CD8-positive, alpha-beta memory T cell (primary cell): Measurements from ENCODE around the gene EPB41L4A. TPM values are rescaled to one million over a fixed set of nuclear protein-coding genes. Genes with fewer than 3 reads are reported as not detected.

Experiments
- CTCF ChIA-PET: fragments of 350-600 bp; sonication (Branson Sonifier 250); formaldehyde crosslinking; loops from one replicate; lab custom pipeline; 2021; ENCODE audit warnings: antibody characterized with exemption; lab: Charles Lee
- POLR2A ChIA-PET: fragments of 350-600 bp; sonication (Branson Sonifier 250); formaldehyde crosslinking; loops from one replicate; lab custom pipeline; 2021; ENCODE audit warnings: antibody characterized with exemption; lab: Charles Lee
- DNase-seq, 5 donors: peaks; one replicate each; pipeline versions ENCODE4 v3.0.0 to v3.0.0-alpha.2; 2020 to 2022; ENCODE audit warnings: mixed read lengths in 1 of 5
- H3K27ac ChIP-seq: one replicate; pipeline ENCODE4 v1.7.0; 2013; ENCODE audit warnings: low read depth, mild to moderate bottlenecking, low read length, moderate library complexity
- H3K27me3 ChIP-seq: 2 replicates; pipeline ENCODE4 v1.7.0; 2013; ENCODE audit warnings: low read length, mild to moderate bottlenecking; ENCODE audit not compliant: insufficient read depth, poor library complexity, severe bottlenecking
- H3K36me3 ChIP-seq: 2 replicates; pipeline ENCODE4 v1.7.0; 2013; ENCODE audit warnings: mild to moderate bottlenecking, low read length, moderate library complexity; ENCODE audit not compliant: insufficient read depth
- H3K4me1 ChIP-seq: 2 replicates; pipeline ENCODE4 v1.7.0; 2013; ENCODE audit warnings: mild to moderate bottlenecking, low read length, moderate library complexity; ENCODE audit not compliant: insufficient read depth
- H3K4me3 ChIP-seq: 2 replicates; pipeline ENCODE4 v1.7.0; 2013; ENCODE audit warnings: mild to moderate bottlenecking, low read length
- H3K9me3 ChIP-seq: 2 replicates; pipeline ENCODE4 v1.7.0; 2013; ENCODE audit warnings: mild to moderate bottlenecking, low read length
- H3K27ac Mint-ChIP-seq, 8 donors: one replicate each; pipeline ENCODE4 v1.8.0; 2020 to 2021; ENCODE audit warnings: mixed read lengths in 8 of 8, mild to moderate bottlenecking in 6 of 8, inconsistent platforms in 3 of 8, moderate library complexity in 3 of 8
- H3K27me3 Mint-ChIP-seq, 2 donors: one replicate each; pipeline ENCODE4 v1.8.0; 2020 to 2021; ENCODE audit warnings: mixed read lengths in 2 of 2, mild to moderate bottlenecking in 1 of 2, moderate library complexity in 1 of 2
- H3K36me3 Mint-ChIP-seq, 3 donors: one replicate each; pipeline ENCODE4 v1.8.0; 2020 to 2021; ENCODE audit warnings: mixed read lengths in 3 of 3, inconsistent platforms in 1 of 3, mild to moderate bottlenecking in 1 of 3
- H3K4me1 Mint-ChIP-seq, 3 donors: one replicate each; pipeline ENCODE4 v1.8.0; 2020 to 2021; ENCODE audit warnings: mixed read lengths in 3 of 3, inconsistent platforms in 1 of 3, mild to moderate bottlenecking in 1 of 3
- H3K4me3 Mint-ChIP-seq, 7 donors: one replicate each; pipeline ENCODE4 v1.8.0; 2020 to 2021; ENCODE audit warnings: mixed read lengths in 7 of 7, mild to moderate bottlenecking in 6 of 7, moderate library complexity in 4 of 7, inconsistent platforms in 2 of 7
- H3K9me3 Mint-ChIP-seq, 5 donors: one replicate each; pipeline ENCODE4 v1.8.0; 2020 to 2022; ENCODE audit warnings: mixed read lengths in 5 of 5, mild to moderate bottlenecking in 3 of 5, moderate library complexity in 2 of 5, inconsistent platforms in 1 of 5
- polyA plus RNA-seq: library from polyadenylated mRNA; unstranded; fragments of 300-500 nt; fragmentation: Illumina TruSeq; gene quantifications from one replicate; pipeline ENCODE4 v1.2.3, GENCODE V29; 2021
- total RNA-seq, 2 experiments: library from RNA; stranded (reverse); gene quantifications; one replicate each; pipeline ENCODE4 v1.2.3, GENCODE V29; 2021

Gene EPB41L4A
- total and polyA plus RNA-seq, 3 experiments from 2014 or later: 0.04 to 0.45 (median 0.31) TPM

DNA sequence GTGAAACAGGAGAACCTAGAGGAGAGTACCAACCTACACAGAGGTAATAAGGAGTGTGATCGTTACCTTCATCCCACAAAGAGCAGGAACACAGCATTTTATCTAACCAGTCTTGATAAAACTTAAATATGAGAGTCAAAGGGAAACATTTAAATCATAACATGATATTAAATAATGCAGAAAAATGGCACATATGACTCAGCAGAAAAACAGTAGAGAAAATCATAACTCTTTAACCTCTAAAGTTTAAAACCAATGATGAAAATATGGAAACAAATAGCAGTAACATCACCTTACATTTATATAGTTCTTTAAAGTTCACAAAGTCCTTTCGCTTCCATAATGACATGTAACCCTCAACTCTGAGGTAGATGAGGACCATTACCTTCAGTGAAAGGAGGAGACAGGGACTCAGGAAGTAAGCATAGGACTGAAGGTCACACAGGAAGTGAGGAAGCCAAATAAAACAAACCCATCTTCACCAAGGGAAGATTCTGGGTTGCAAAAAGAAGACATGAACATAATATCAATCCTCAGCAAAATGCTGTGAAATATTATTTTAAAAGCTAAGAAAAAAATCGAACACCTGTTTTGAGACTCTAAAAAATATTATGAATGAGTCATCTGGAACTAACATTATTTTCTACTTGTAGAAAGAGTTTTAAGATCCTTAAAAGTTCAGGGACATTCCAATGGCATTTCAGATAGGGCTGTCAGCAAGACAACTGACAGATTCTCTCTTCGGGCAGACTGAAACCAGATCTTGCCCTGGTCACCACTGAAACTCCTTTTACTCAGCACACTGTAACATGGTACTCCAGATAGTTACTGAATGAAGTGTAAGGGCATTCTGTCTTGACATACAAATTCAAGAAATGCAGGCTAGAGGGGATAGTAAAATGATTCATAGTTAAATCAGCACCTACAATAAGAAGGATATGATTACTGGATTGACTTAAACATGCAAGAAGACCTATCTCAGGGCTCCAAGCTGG is 148.5 kb downstream of the EPB41L4A start:
- no peak overlapping the region for H3K4me3 ChIP-seq
- no peaks in the 10 kb centered on the region for H3K27me3 ChIP-seq
- no peaks in the 10 kb centered on the region for H3K4me1 ChIP-seq
- DNase-seq: no peak
- ChIA-PET POLR2A (no interaction called here), CTCF (no interaction called here)
- Mint-ChIP-seq H3K4me1 (no peaks in the 10 kb centered on the region), H3K36me3 (no peaks in the 10 kb centered on the region), H3K27me3 (peaks cover 3 to 4% of the 10 kb centered on the region in 2 donors), H3K4me3 (no peak overlapping the region), H3K9me3 (peaks cover 0 to 1% (median 0%) of the 10 kb centered on the region in 5 donors), H3K27ac (no peak overlapping the region)
- no peaks in the 10 kb centered on the region for H3K36me3 ChIP-seq
- no peak overlapping the region for H3K27ac ChIP-seq
- H3K9me3 ChIP-seq: no peaks in the 10 kb centered on the region

DNA sequence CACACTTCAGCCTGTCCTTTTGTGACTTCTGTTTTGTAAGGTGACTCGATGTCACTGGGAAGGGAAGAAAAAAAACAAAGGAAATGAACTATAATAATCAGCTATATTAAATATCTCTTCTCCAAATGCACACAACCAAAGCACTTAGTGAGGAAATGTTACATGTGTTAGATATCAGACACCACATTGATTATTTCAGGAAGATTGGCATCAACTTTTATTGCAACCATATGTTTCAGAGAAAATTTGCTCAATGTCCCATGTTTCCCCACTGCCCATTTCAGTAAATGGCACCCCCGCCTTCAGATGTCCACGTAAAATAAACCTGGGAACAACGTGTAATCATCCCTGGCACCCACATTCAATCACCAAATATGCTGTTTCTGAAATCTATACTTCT is 151.8 kb downstream of the EPB41L4A start:
- Histone ChIP-seq H3K9me3 (no peaks in the 10 kb centered on the region), H3K36me3 (no peaks in the 10 kb centered on the region), H3K27me3 (no peaks in the 10 kb centered on the region), H3K4me1 (no peaks in the 10 kb centered on the region), H3K4me3 (no peak overlapping the region), H3K27ac (no peak overlapping the region)
- Mint-ChIP-seq H3K4me1 (no peaks in the 10 kb centered on the region), H3K27me3 (peaks cover 3 to 12% of the 10 kb centered on the region in 2 donors), H3K9me3 (peaks cover 0 to 1% (median 0%) of the 10 kb centered on the region in 5 donors), H3K36me3 (no peaks in the 10 kb centered on the region), H3K4me3 (no peak overlapping the region), H3K27ac (no peak overlapping the region)
- DNase-seq: no peak
- ChIA-PET POLR2A (no interaction called here), CTCF (no interaction called here)

DNA sequence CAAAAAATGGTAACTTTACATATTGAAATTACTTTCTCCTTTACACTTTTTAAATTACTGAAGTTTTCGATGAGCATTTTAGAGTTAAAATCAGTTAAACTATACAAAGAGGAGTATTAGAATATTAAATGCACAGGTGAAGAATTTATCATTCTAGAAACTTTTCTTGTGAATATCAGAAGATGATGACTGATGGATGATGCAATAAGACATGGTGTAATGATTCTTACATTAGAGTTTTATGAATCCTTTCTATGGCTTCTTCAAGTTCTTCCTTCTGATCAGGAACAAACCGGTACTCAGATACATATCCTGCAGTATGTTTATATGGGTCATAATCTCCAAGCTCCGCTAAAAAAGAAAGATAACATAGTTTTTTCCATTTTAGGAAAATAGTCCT is 154.4 kb downstream of the EPB41L4A start:
- H3K27ac ChIP-seq: no peak overlapping the region
- no peaks in the 10 kb centered on the region for H3K4me1 ChIP-seq
- H3K9me3 ChIP-seq: no peaks in the 10 kb centered on the region
- ChIA-PET POLR2A (no interaction called here), CTCF (no interaction called here)
- Mint-ChIP-seq H3K4me1 (no peaks in the 10 kb centered on the region), H3K27me3 (peaks cover 3 to 12% of the 10 kb centered on the region in 2 donors), H3K4me3 (no peak overlapping the region), H3K27ac (no peak overlapping the region), H3K9me3 (peaks cover 0 to 1% (median 0%) of the 10 kb centered on the region in 5 donors), H3K36me3 (no peaks in the 10 kb centered on the region)
- H3K4me3 ChIP-seq: no peak overlapping the region
- no peaks in the 10 kb centered on the region for H3K27me3 ChIP-seq
- no peak for DNase-seq
- no peaks in the 10 kb centered on the region for H3K36me3 ChIP-seq

DNA sequence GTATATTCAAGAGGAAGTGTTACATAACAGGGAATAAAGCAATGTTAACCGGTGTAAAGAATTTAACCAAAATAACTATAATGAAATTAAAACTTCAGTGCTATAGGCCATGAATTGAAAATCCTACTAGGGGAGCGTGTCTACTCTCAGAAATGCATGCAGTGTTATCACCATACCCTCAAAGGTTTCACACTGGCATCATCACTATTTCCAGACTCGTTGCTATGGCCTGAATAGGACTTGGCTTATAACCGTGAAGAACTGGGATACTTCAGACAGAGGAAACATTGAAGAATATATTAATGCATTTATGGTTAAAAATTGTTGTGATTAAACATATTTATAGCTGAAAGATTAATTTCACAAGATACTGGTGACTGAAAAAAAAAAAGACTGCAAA is 154.9 kb downstream of the EPB41L4A start:
- POLR2A ChIA-PET: no interaction called here
- H3K27ac Mint-ChIP-seq: no peak overlapping the region
- H3K27ac ChIP-seq: no peak overlapping the region
- H3K36me3 Mint-ChIP-seq: no peaks in the 10 kb centered on the region
- H3K9me3 ChIP-seq: no peaks in the 10 kb centered on the region
- H3K4me3 ChIP-seq: no peak overlapping the region
- H3K27me3 ChIP-seq: no peaks in the 10 kb centered on the region
- CTCF ChIA-PET: no interaction called here
- H3K4me3 Mint-ChIP-seq: no peak overlapping the region
- no peaks in the 10 kb centered on the region for H3K4me1 ChIP-seq
- DNase-seq: no peak
- H3K27me3 Mint-ChIP-seq: peaks cover 3 to 12% of the 10 kb centered on the region in 2 donors
- no peaks in the 10 kb centered on the region for H3K36me3 ChIP-seq
- H3K9me3 Mint-ChIP-seq: peaks cover 0 to 1% (median 0%) of the 10 kb centered on the region in 5 donors
- H3K4me1 Mint-ChIP-seq: no peaks in the 10 kb centered on the region

DNA sequence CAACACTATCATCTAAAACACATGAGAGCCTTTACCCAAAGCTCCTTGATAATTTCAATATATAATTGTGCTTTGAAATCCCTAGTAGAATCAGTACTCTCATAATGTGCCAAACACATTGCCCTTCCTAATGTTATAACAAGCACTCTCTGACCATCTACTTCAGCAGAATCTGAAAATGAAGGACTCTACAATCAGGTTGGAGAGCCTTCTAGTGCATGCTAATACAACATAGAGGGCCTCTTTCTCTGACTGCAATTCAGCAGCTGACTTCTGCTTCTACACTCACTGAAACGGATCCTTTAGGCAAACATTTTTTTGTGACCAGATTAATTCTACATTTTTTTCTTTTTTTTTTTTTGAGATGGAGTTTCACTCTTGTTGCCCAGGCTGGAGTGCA is 155.6 kb downstream of the EPB41L4A start:
- Mint-ChIP-seq H3K27ac (no peak overlapping the region), H3K9me3 (peaks cover 0 to 1% (median 0%) of the 10 kb centered on the region in 5 donors), H3K27me3 (peaks cover 3 to 18% of the 10 kb centered on the region in 2 donors), H3K4me1 (no peaks in the 10 kb centered on the region), H3K36me3 (no peaks in the 10 kb centered on the region), H3K4me3 (no peak overlapping the region)
- no peaks in the 10 kb centered on the region for H3K9me3 ChIP-seq
- H3K27me3 ChIP-seq: no peaks in the 10 kb centered on the region
- H3K27ac ChIP-seq: no peak overlapping the region
- H3K36me3 ChIP-seq: no peaks in the 10 kb centered on the region
- DNase-seq: no peak
- H3K4me1 ChIP-seq: no peaks in the 10 kb centered on the region
- no peak overlapping the region for H3K4me3 ChIP-seq
- ChIA-PET POLR2A (no interaction called here), CTCF (no interaction called here)

DNA sequence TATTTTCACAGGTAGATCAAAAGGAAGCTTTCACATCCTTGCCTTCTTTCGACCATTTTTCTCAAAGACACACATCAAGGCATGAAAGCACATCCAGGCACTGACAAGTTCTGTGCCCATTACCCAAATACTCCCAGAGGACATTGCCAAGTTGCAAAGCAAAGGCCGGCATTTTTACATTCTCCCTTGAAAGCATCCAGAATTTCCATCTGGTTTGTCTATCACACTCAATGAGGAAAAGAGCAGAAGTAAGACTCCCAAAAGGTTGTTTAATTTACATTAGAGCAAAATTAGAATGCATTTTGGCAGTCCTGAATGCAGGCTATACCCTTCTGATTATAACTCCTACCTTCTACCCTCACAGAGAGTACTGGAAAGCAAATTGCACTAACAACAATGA is 160.5 kb downstream of the EPB41L4A start:
- no peak for DNase-seq
- Mint-ChIP-seq H3K4me1 (no peaks in the 10 kb centered on the region), H3K27me3 (peaks cover 0 to 10% of the 10 kb centered on the region in 2 donors), H3K36me3 (no peaks in the 10 kb centered on the region), H3K9me3 (no peaks in the 10 kb centered on the region), H3K4me3 (no peak overlapping the region), H3K27ac (no peak overlapping the region)
- ChIA-PET CTCF (no interaction called here), POLR2A (no interaction called here)
- H3K36me3 ChIP-seq: no peaks in the 10 kb centered on the region
- H3K4me3 ChIP-seq: no peak overlapping the region
- H3K27me3 ChIP-seq: no peaks in the 10 kb centered on the region
- H3K4me1 ChIP-seq: no peaks in the 10 kb centered on the region
- H3K9me3 ChIP-seq: no peaks in the 10 kb centered on the region
- H3K27ac ChIP-seq: no peak overlapping the region

DNA sequence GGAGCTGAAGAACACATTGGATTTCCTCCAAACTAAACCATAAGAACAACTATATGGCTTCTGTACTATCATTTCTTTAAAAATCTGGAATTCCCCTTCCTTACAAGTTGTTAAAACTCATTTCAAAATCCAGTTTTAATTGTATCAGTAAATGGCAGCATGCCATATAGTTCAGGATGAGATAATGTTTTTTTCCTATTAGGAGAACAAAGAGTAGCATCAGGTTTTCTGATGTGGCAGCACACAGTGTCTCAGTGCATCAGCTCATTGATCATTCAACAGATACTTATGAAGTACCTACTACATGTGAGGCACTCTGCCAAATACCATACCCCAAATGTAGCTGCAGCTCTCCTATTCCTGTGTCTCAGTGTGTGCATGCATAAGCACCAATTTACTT is 161.1 kb downstream of the EPB41L4A start:
- Mint-ChIP-seq H3K27ac (no peak overlapping the region), H3K4me1 (no peaks in the 10 kb centered on the region), H3K36me3 (no peaks in the 10 kb centered on the region), H3K4me3 (no peak overlapping the region), H3K27me3 (peaks cover 0 to 10% of the 10 kb centered on the region in 2 donors), H3K9me3 (no peaks in the 10 kb centered on the region)
- no peak overlapping the region for H3K4me3 ChIP-seq
- no peaks in the 10 kb centered on the region for H3K4me1 ChIP-seq
- CTCF ChIA-PET: no interaction called here
- POLR2A ChIA-PET: no interaction called here
- DNase-seq: no peak
- H3K27ac ChIP-seq: no peak overlapping the region
- no peaks in the 10 kb centered on the region for H3K36me3 ChIP-seq
- H3K27me3 ChIP-seq: no peaks in the 10 kb centered on the region
- no peaks in the 10 kb centered on the region for H3K9me3 ChIP-seq

DNA sequence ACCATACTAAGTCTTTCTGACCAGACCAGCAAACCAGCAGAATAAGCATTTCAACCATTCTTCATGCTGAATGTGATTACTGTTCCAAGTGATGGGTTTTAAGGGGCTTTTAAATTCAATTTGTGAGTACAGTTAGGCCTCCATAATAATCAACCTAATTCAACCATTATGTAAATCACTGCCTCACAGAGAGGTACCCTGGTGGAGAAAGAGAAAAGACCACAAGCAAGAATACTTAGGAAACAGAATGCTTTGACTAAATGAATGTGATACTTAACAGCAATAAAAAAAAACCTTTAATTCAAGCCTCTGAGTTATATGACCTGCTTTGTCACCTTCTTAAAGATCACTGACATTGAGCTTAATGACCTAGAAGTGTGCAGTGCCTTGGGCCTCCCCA is 162.1 kb downstream of the EPB41L4A start:
- Mint-ChIP-seq H3K27me3 (peaks cover 3 to 10% of the 10 kb centered on the region in 2 donors), H3K36me3 (no peaks in the 10 kb centered on the region), H3K27ac (no peak overlapping the region), H3K9me3 (no peaks in the 10 kb centered on the region), H3K4me3 (no peak overlapping the region), H3K4me1 (no peaks in the 10 kb centered on the region)
- no peaks in the 10 kb centered on the region for H3K27me3 ChIP-seq
- H3K36me3 ChIP-seq: no peaks in the 10 kb centered on the region
- CTCF ChIA-PET: no interaction called here
- H3K4me1 ChIP-seq: no peaks in the 10 kb centered on the region
- DNase-seq: no peak
- no peaks in the 10 kb centered on the region for H3K9me3 ChIP-seq
- POLR2A ChIA-PET: no interaction called here
- H3K4me3 ChIP-seq: no peak overlapping the region
- no peak overlapping the region for H3K27ac ChIP-seq
